Activated T-cell treated with anti-CD3 and anti-CD28 coated beads, Interleukin-2, amount 50 U/mL, for 1 hour (primary cell): Measurements from ENCODE around the gene SETD4.

Experiments
- DNase-seq: peaks from one replicate; pipeline ENCODE4 v3.0.0-alpha.2; 2020

Gene SETD4

GRCh38 chr21:36041910-36042309 lies 18.4 kb downstream of the SETD4 start:
- DNase-seq = no peak

DNA sequence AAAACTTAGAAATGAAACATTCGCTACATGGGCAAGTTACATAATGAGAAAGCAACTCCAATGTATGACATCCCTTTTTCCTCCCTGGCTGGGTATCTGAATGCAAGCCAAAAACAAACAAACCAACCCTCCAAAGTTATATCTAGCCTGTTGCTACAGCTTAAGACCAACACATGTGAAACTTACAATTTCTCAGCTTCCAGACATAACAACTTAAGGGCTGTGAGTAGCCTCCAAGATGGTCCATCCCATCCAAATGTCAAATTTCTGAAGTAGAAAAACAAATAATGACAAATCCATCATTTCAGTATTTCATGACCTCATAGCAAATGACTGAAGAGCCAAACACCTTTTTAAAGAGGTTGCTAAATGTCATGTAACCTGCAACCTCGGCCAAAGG lies 19.9 kb downstream of the SETD4 start:
- no peak for DNase-seq

GRCh38 chr21:36039861-36040260 lies 20.5 kb downstream of the SETD4 start:
- no peak for DNase-seq

GRCh38 chr21:36038701-36039497 lies 21.4 kb downstream of the SETD4 start:
- no peak for DNase-seq

- no peak for DNase-seq
Measured at GRCh38 chr21:36035381-36035791, 24.9 kb downstream of the SETD4 start.

GRCh38 chr21:36034211-36034913 lies 26.0 kb downstream of the SETD4 start:
- no peak for DNase-seq

GRCh38 chr21:36032647-36033406 lies 27.5 kb downstream of the SETD4 start:
- no peak for DNase-seq

DNA sequence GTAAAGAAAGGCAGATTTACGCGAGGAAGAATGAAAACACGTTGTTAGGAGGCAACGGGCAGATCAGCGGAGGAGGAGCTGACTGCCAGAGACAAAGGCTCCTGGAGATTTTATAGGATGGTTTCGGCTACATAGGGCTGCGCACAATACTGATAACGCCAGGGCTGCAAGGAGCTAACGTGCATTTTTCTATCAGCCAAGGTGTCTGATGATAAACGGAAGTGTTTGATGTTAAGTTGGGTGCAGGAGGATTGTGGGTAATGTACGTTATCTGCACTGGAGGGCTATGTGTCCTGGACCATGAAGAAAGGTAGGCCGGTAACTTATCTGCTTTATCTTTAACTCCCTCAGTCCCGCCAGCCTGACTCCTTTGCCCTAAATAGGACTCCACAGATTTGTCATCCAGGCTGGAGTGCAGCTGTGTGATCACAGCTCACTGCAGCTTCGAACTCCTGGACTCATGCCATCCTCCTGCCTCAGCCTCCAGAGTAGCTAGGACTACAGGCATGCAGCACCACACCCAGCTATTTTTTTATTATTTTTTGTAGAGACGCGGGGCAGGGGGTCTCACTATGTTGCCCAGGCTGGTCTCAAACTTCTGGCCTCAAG lies 29.6 kb downstream of the SETD4 start:
- DNase-seq = no peak

GRCh38 chr21:36029309-36029708 lies 31.0 kb downstream of the SETD4 start:
- DNase-seq = no peak

- DNase-seq = peak; percentile 68
Measured at GRCh38 chr21:36028127-36029069, 31.9 kb downstream of the SETD4 start.

- no peak for DNase-seq
Measured at GRCh38 chr21:36027347-36027746, 33.0 kb downstream of the SETD4 start.

DNA sequence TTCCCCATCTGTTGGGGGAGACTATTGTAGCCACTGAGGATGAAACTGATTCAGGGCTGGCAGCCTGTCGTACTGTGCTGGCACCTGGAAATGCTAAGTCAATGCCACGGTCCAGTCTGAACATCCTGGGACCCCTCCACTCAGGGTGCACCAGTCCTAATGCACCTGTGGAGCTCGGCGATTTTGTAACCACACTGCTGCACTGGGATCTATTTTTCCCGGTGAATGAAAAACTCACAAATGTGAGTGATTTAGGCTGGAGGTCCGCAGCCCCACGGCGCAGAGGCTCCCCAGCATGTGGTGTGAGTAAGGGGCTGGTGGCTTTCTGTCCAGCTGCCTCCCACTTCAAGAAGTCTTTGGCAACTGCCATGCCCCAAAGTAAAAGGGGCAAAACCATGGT lies 35.5 kb downstream of the SETD4 start:
- no peak for DNase-seq

- no peak for DNase-seq
Measured at GRCh38 chr21:36023092-36023480, 37.2 kb downstream of the SETD4 start.

DNA sequence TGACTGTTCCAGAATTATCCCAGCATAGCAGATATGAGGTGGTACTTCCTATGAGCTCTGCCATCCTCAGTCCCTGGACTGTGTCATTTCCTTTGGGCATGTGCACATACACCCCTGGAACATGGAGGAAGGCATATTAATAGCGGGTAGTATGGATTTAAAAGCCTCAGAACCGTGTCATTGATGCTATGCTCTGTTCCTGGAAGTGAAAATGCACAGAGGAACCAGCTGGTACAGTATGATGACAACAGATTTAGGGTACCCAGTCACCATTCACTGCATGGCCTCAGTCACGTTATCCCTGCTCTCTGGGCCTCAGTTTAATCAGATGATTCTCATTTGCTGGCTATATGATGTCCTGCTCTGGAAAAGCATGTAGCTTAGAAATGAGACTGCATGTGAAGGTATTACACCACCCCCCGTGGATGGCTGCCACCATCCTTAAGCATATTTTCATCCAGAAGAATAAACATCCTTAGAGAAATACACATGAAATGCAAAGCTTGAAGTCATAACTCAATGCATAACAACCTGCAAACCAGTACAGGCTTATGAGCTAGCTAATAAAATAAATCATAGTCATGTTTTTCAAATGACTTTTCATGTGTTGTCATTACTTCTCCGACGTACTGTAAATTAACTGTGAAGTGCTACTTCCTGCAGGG lies 37.8 kb downstream of the SETD4 start:
- no peak for DNase-seq

DNA sequence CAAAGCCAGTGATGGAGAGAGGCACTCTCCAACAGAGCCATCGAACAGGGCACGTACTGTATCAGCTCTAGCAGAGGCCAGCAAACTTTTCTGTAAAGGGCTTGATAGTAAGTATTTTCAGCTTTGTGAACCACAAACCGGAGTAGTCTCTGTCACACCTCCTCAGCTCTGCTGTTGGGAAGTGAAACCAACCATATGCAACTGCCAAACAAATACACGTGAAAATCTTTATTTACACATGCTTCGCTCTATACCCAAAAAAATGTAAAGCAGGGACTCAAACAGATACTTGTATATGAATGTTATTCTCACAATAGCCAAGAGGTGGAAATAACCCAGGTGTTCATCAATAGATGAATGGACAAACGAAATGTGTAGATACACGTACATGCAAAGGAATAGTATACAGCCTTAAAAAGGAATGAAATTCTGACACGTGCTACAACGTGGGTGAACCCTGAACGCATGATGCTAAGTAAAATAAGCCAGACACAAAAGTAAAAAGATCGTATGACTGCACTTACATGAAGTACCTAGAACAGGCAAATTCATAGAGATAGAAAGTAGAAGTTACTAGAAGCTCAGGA lies 39.0 kb downstream of the SETD4 start:
- DNase-seq = no peak

- DNase-seq = no peak
Measured at GRCh38 chr21:36015045-36015444, 45.3 kb downstream of the SETD4 start.

- no peak for DNase-seq
Measured at GRCh38 chr21:36010801-36011200, 49.5 kb downstream of the SETD4 start.

DNA sequence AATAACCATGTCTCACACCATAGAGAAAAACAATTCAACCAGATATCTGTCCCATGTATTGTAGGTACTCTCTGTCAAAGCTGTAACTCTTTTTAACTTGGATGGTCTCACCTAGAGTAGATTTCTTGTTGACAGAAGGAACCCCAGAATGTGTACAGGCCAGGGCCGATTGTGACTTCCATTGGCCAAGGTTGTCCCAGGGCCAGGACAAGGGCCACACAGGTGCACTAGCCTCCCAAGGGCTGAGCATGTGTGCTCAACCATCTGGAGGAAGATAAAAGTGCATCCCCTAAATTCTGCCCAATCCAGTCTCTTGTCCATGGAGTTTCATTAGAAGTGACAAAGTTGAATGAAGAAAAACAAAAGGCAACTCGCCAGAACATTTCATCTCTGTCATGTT lies 51.8 kb downstream of the SETD4 start:
- no peak for DNase-seq

DNA sequence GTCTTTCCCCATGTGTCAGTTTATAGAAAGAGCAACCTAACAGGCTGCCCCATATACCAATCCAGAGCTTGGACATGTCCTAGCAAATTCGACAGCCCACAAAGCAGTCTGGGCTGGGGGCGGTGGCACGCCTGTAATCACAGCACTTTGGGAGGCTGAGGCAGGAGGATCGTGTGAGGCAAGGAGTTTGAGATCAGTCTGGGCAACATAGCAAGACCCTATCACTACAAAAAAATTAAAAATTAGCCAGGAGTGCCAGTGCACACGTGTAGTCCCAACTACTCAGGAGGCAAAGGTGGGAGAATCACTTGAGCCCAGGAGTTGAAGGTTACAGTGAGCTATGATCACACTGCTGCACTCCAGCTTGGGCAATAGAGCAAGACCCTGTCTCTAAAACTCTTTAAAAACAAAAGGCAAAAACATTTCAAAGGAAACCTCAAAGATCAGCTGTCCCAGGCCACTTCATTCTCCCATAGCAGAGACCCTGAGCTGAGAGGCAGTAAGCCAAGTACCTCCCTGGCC lies 54.4 kb downstream of the SETD4 start:
- no peak for DNase-seq

GRCh38 chr21:36005018-36005417 lies 55.3 kb downstream of the SETD4 start:
- DNase-seq = no peak

- DNase-seq = no peak
Measured at GRCh38 chr21:36004441-36004840, 55.9 kb downstream of the SETD4 start.
